SK-N-SH (cell line): ENCODE results near the gene RAVER1.

Source experiments
- MEF2A ChIP-seq: IDR thresholded peaks from 2 replicates; pipeline ENCODE4 v1.4.0; 2012; ENCODE audit warnings: low read depth, borderline replicate concordance
- SMC3 ChIP-seq: IDR thresholded peaks from 2 replicates; pipeline ENCODE4 v1.6.1; 2012; ENCODE audit warnings: low read depth, low read length, improper control_type of control experiment
- TAF1 ChIP-seq: IDR thresholded peaks from 2 replicates; pipeline ENCODE4 v1.6.1; 2012; ENCODE audit warnings: low read depth, mild to moderate bottlenecking, low read length, moderate library complexity, borderline replicate concordance
- TF ChIP-seq, protein P1 (sequence below): IDR thresholded peaks from 2 replicates; pipeline ENCODE4 v1.4.0; 2012; ENCODE audit warnings: low read depth
- TF ChIP-seq, protein P2 (sequence below): fragments of 150-350 bp; IDR thresholded peaks from 2 replicates; pipeline ENCODE4 v1.6.1; 2017; ENCODE audit warnings: antibody characterized with exemption, low read length, low read depth, borderline replicate concordance

GRCh38 chr19:10290357-10290875 is 42.9 kb downstream of the RAVER1 start:
- TF ChIP-seq, protein P1, sequence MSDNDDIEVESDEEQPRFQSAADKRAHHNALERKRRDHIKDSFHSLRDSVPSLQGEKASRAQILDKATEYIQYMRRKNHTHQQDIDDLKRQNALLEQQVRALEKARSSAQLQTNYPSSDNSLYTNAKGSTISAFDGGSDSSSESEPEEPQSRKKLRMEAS = no peak
- TF ChIP-seq, protein P2, sequence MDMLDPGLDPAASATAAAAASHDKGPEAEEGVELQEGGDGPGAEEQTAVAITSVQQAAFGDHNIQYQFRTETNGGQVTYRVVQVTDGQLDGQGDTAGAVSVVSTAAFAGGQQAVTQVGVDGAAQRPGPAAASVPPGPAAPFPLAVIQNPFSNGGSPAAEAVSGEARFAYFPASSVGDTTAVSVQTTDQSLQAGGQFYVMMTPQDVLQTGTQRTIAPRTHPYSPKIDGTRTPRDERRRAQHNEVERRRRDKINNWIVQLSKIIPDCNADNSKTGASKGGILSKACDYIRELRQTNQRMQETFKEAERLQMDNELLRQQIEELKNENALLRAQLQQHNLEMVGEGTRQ = no peak
- no peak for TF ChIP-seq MEF2A
- no peak for TF ChIP-seq SMC3
- no peak for TF ChIP-seq TAF1
